Astrocyte (in vitro differentiated cells and primary cell): ENCODE measurements around the gene C1QA. TPM values are rescaled to one million over a fixed set of nuclear protein-coding genes. Genes with fewer than 3 reads are reported as not detected.

Experiments
- DNase-seq: peaks from one replicate; pipeline ENCODE4 v3.0.0-alpha.2; 2010; ENCODE audit warnings: low read depth
- FAIRE-seq: peaks from 2 replicates; lab custom pipeline; 2011; peaks lifted over from hg19 to GRCh38; lab: Jason Lieb, UNC
- H2AFZ ChIP-seq: 2 replicates; pipeline ENCODE4 v1.6.0; 2012; ENCODE audit warnings: low read depth, low read length, inconsistent platforms
- H3K27ac ChIP-seq: 2 replicates; pipeline ENCODE4 v1.5.1; 2011; ENCODE audit warnings: low read depth, low read length, inconsistent platforms
- H3K27me3 ChIP-seq: 2 replicates; pipeline ENCODE4 v1.6.0; 2011; ENCODE audit warnings: low read length, inconsistent platforms; ENCODE audit not compliant: insufficient read depth
- H3K36me3 ChIP-seq: 2 replicates; pipeline ENCODE4 v1.5.1; 2011; ENCODE audit warnings: low read length, inconsistent platforms; ENCODE audit not compliant: insufficient read depth
- H3K4me1 ChIP-seq: 2 replicates; pipeline ENCODE4 v1.5.1; 2011; ENCODE audit warnings: low read length, inconsistent platforms; ENCODE audit not compliant: insufficient read depth
- H3K4me2 ChIP-seq: 2 replicates; pipeline ENCODE4 v1.6.0; 2012; ENCODE audit warnings: low read length, inconsistent platforms
- H3K4me3 ChIP-seq: 2 replicates; pipeline ENCODE4 v1.5.1; 2011; ENCODE audit warnings: low read depth, mild to moderate bottlenecking, low read length, inconsistent platforms; ENCODE audit not compliant: insufficient read depth
- H3K79me2 ChIP-seq: 2 replicates; pipeline ENCODE4 v1.6.0; 2012; ENCODE audit warnings: mild to moderate bottlenecking, low read length, inconsistent platforms; ENCODE audit not compliant: insufficient read depth
- H3K9ac ChIP-seq: 2 replicates; pipeline ENCODE4 v1.6.0; 2012; ENCODE audit warnings: mild to moderate bottlenecking, low read length, inconsistent platforms
- H3K9me3 ChIP-seq: 2 replicates; pipeline ENCODE4 v1.5.1; 2012; ENCODE audit warnings: low read depth, mild to moderate bottlenecking, low read length, inconsistent platforms; ENCODE audit not compliant: insufficient read depth
- H4K20me1 ChIP-seq: 2 replicates; pipeline ENCODE4 v1.6.0; 2012; ENCODE audit warnings: low read length, inconsistent platforms; ENCODE audit not compliant: insufficient read depth
- H3K27ac Mint-ChIP-seq: one replicate; pipeline ENCODE4 v1.8.0; 2021; ENCODE audit warnings: mild to moderate bottlenecking, mixed read lengths; ENCODE audit not compliant: unreplicated experiment
- H3K27me3 Mint-ChIP-seq: one replicate; pipeline ENCODE4 v1.8.0; 2021; ENCODE audit warnings: low read depth, mixed read lengths; ENCODE audit not compliant: unreplicated experiment
- H3K36me3 Mint-ChIP-seq: one replicate; pipeline ENCODE4 v1.8.0; 2021; ENCODE audit warnings: low read depth, mixed read lengths; ENCODE audit not compliant: unreplicated experiment
- H3K4me1 Mint-ChIP-seq: one replicate; pipeline ENCODE4 v1.8.0; 2021; ENCODE audit warnings: low read depth, mixed read lengths; ENCODE audit not compliant: unreplicated experiment
- H3K4me3 Mint-ChIP-seq: one replicate; pipeline ENCODE4 v1.8.0; 2021; ENCODE audit warnings: mild to moderate bottlenecking, moderate library complexity, mixed read lengths; ENCODE audit not compliant: unreplicated experiment
- H3K9me3 Mint-ChIP-seq: one replicate; pipeline ENCODE4 v1.8.0; 2021; ENCODE audit warnings: mild to moderate bottlenecking, mixed read lengths; ENCODE audit not compliant: unreplicated experiment
- CTCF ChIP-seq: IDR thresholded peaks from 2 replicates; pipeline ENCODE4 v1.5.1; 2011; ENCODE audit warnings: low read depth, mild to moderate bottlenecking, inconsistent platforms, low read length, moderate library complexity; ENCODE audit not compliant: insufficient read depth
- EZH2 ChIP-seq: IDR thresholded peaks from 2 replicates; pipeline ENCODE4 v1.6.1; 2012; ENCODE audit warnings: mild to moderate bottlenecking, low read length, inconsistent platforms; ENCODE audit not compliant: insufficient read depth
- total RNA-seq: library from RNA; stranded (reverse); gene quantifications from 2 replicates; pipeline ENCODE4 v1.2.1, GENCODE V29; 2021

Gene C1QA
- total RNA-seq, 1 donor from 2014 or later = not detected

- no peak for TF ChIP-seq EZH2
- TF ChIP-seq CTCF = no peak
- H2AFZ ChIP-seq = no peak overlapping the region
- Mint-ChIP-seq H3K4me1 (peaks cover 6% of the 10 kb centered on the region), H3K27me3 (peaks cover 48% of the 10 kb centered on the region), H3K9me3 (peaks cover 2% of the 10 kb centered on the region), H3K36me3 (no peaks in the 10 kb centered on the region), H3K4me3 (no peak overlapping the region), H3K27ac (no peak overlapping the region)
- peaks cover 3% of the 10 kb centered on the region for H3K27me3 ChIP-seq
- peaks cover 3% of the 10 kb centered on the region for H3K4me1 ChIP-seq
- no peak overlapping the region for H3K9ac ChIP-seq
- H3K36me3 ChIP-seq = no peaks in the 10 kb centered on the region
- no peaks in the 10 kb centered on the region for H3K9me3 ChIP-seq
- DNase-seq = no peak
- H4K20me1 ChIP-seq = no peaks in the 10 kb centered on the region
- FAIRE-seq = no peak
- H3K4me3 ChIP-seq = no peak overlapping the region
- H3K4me2 ChIP-seq = no peak overlapping the region
- no peak overlapping the region for H3K27ac ChIP-seq
- H3K79me2 ChIP-seq = no peaks in the 10 kb centered on the region
Measured at GRCh38 chr1:22643928-22644327, 7.5 kb downstream of the C1QA start.

GRCh38 chr1:22645931-22646330 is 9.5 kb downstream of the C1QA start:
- H3K4me1 ChIP-seq = peaks cover 3% of the 10 kb centered on the region
- no peak for FAIRE-seq
- H3K27ac ChIP-seq = no peak overlapping the region
- peaks cover 2% of the 10 kb centered on the region for H3K9me3 Mint-ChIP-seq
- no peaks in the 10 kb centered on the region for H4K20me1 ChIP-seq
- H3K27me3 Mint-ChIP-seq = peaks cover 56% of the 10 kb centered on the region
- no peak overlapping the region for H2AFZ ChIP-seq
- DNase-seq = no peak
- no peaks in the 10 kb centered on the region for H3K79me2 ChIP-seq
- H3K4me1 Mint-ChIP-seq = peaks cover 3% of the 10 kb centered on the region
- no peaks in the 10 kb centered on the region for H3K36me3 ChIP-seq
- H3K9me3 ChIP-seq = no peaks in the 10 kb centered on the region
- no peak overlapping the region for H3K4me3 ChIP-seq
- H3K4me3 Mint-ChIP-seq = peak overlapping the region; percentile 17
- no peaks in the 10 kb centered on the region for H3K36me3 Mint-ChIP-seq
- peaks cover 6% of the 10 kb centered on the region for H3K27me3 ChIP-seq
- no peak overlapping the region for H3K4me2 ChIP-seq
- no peak for TF ChIP-seq CTCF
- TF ChIP-seq EZH2 = no peak
- no peak overlapping the region for H3K9ac ChIP-seq
- no peak overlapping the region for H3K27ac Mint-ChIP-seq

- Histone ChIP-seq H3K79me2 (no peaks in the 10 kb centered on the region), H3K36me3 (no peaks in the 10 kb centered on the region), H3K4me1 (peaks cover 3% of the 10 kb centered on the region), H2AFZ (no peak overlapping the region), H3K27ac (no peak overlapping the region), H3K4me3 (no peak overlapping the region), H3K9ac (no peak overlapping the region), H3K9me3 (no peaks in the 10 kb centered on the region), H3K27me3 (peaks cover 6% of the 10 kb centered on the region), H3K4me2 (no peak overlapping the region), H4K20me1 (no peaks in the 10 kb centered on the region)
- DNase-seq (no peak), FAIRE-seq (no peak)
- H3K4me1 Mint-ChIP-seq = peaks cover 3% of the 10 kb centered on the region
- no peak overlapping the region for H3K4me3 Mint-ChIP-seq
- TF ChIP-seq EZH2 = no peak
- TF ChIP-seq CTCF = no peak
- no peaks in the 10 kb centered on the region for H3K9me3 Mint-ChIP-seq
- H3K36me3 Mint-ChIP-seq = no peaks in the 10 kb centered on the region
- H3K27me3 Mint-ChIP-seq = peaks cover 53% of the 10 kb centered on the region
- no peak overlapping the region for H3K27ac Mint-ChIP-seq
Measured at GRCh38 chr1:22646384-22646783, 10.0 kb downstream of the C1QA start.
